ENCODE data around the gene ALDH3B1.

- no peak for TF ChIP-seq EZH2 (IDR thresholded peaks at IDR 0.05; ENCODE audit: low read length)
- TF ChIP-seq, protein P1, sequence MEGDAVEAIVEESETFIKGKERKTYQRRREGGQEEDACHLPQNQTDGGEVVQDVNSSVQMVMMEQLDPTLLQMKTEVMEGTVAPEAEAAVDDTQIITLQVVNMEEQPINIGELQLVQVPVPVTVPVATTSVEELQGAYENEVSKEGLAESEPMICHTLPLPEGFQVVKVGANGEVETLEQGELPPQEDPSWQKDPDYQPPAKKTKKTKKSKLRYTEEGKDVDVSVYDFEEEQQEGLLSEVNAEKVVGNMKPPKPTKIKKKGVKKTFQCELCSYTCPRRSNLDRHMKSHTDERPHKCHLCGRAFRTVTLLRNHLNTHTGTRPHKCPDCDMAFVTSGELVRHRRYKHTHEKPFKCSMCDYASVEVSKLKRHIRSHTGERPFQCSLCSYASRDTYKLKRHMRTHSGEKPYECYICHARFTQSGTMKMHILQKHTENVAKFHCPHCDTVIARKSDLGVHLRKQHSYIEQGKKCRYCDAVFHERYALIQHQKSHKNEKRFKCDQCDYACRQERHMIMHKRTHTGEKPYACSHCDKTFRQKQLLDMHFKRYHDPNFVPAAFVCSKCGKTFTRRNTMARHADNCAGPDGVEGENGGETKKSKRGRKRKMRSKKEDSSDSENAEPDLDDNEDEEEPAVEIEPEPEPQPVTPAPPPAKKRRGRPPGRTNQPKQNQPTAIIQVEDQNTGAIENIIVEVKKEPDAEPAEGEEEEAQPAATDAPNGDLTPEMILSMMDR (optimal IDR thresholded peaks at IDR 0.05 in 1 of 3, IDR thresholded peaks at IDR 0.05 in 1 of 3, conservative IDR thresholded peaks at IDR 0.05 in 1 of 3; ENCODE audit: extremely low read depth in 1 of 3, insufficient read depth in 2 of 3, low read length in 3 of 3): no peak
Measured at GRCh38 chr11:68043349-68044144, 33.4 kb downstream of the ALDH3B1 start.
